ENCODE results near the gene TRAF2. TPM values are rescaled to one million over a fixed set of nuclear protein-coding genes. Genes with fewer than 3 reads are reported as not detected.
"Not testable (repeated sequence)": the region's sequence is repeated elsewhere in the genome, so short reads cannot be mapped to it uniquely, and the experiment has no call there.

TRAF2 gene
- total RNA-seq, 1 experiment from 2014 or later = 36.4 TPM

GRCh38 chr9:136882109-136882946 lies 4.0 kb upstream of the TRAF2 start:
- DNase-seq (ENCODE audit: low spot score) = peak; percentile 72

- not testable (repeated sequence) for DNase-seq (ENCODE audit: low spot score)
Observed at GRCh38 chr9:136882947-136883283, 3.4 kb upstream of the TRAF2 start.

- DNase-seq (ENCODE audit: low spot score) = not testable (repeated sequence)
Observed at GRCh38 chr9:136883670-136884069, 2.6 kb upstream of the TRAF2 start.

GRCh38 chr9:136886610-136887597 lies 588 bp downstream of the TRAF2 start:
- no peak for DNase-seq (ENCODE audit: low spot score)

GRCh38 chr9:136888454-136888853 lies 2.1 kb downstream of the TRAF2 start:
- no peak for DNase-seq (ENCODE audit: low spot score)

- DNase-seq (ENCODE audit: low spot score) = no peak
Observed at GRCh38 chr9:136889858-136890257, 3.5 kb downstream of the TRAF2 start.

- no peak for DNase-seq (ENCODE audit: low spot score)
Observed at GRCh38 chr9:136890661-136891060, 4.3 kb downstream of the TRAF2 start.

- no peak for DNase-seq (ENCODE audit: low spot score)
Observed at GRCh38 chr9:136896027-136896426, 9.7 kb downstream of the TRAF2 start.

GRCh38 chr9:136898483-136899100 lies 12.3 kb downstream of the TRAF2 start:
- no peak for DNase-seq (ENCODE audit: low spot score)

- peak; percentile 33 for DNase-seq (ENCODE audit: low spot score)
Observed at GRCh38 chr9:136899196-136899595, 12.9 kb downstream of the TRAF2 start.

- no peak for DNase-seq (ENCODE audit: low spot score)
Observed at GRCh38 chr9:136900556-136900955, 14.2 kb downstream of the TRAF2 start.

GRCh38 chr9:136900988-136901515 lies 14.7 kb downstream of the TRAF2 start:
- no peak for DNase-seq (ENCODE audit: low spot score)

GRCh38 chr9:136901516-136902258 lies 15.4 kb downstream of the TRAF2 start:
- DNase-seq (ENCODE audit: low spot score) = peak; percentile 90

- peak; percentile 90 for DNase-seq (ENCODE audit: low spot score)
Observed at GRCh38 chr9:136902259-136902821, 16.0 kb downstream of the TRAF2 start.

- DNase-seq (ENCODE audit: low spot score) = no peak
Observed at GRCh38 chr9:136903041-136903554, 16.8 kb downstream of the TRAF2 start.

- no peak for DNase-seq (ENCODE audit: low spot score)
Observed at GRCh38 chr9:136906266-136906665, 19.9 kb downstream of the TRAF2 start.

GRCh38 chr9:136907011-136907914 lies 20.9 kb downstream of the TRAF2 start:
- no peak for DNase-seq (ENCODE audit: low spot score)

GRCh38 chr9:136910197-136910900 lies 24.0 kb downstream of the TRAF2 start:
- DNase-seq (ENCODE audit: low spot score) = no peak

- DNase-seq (ENCODE audit: low spot score) = no peak
Observed at GRCh38 chr9:136910901-136911245, 24.6 kb downstream of the TRAF2 start.

Measured in HT-29 (cell line).